HepG2 (cell line): Measurements from ENCODE around the gene PYCR2. TPM values are rescaled to one million over a fixed set of nuclear protein-coding genes. Genes with fewer than 3 reads are reported as not detected.

ENCODE experiments used
- ATAC-seq: fragments of 200-7000 bp; cut with Tn5 transposase; 3 replicates; pipeline ENCODE4 v1.9.1; 2020; ENCODE audit warnings: mild to moderate bottlenecking, moderate library complexity
- BruUV-seq: library from RNA; stranded (reverse); fragments of 400-500 nt; replicated peaks from 2 replicates; lab custom pipeline; 2021; lab: Mats Ljungman, UMichigan
- CTCF ChIA-PET: fragments of 300-600 bp; formaldehyde crosslinking; extraction: SDS; loops from one replicate; lab custom pipeline; 2021; ENCODE audit warnings: low total read pairs, inconsistent platforms, low intra/inter-chr PET ratio; lab: Yijun Ruan, JAX
- POLR2A ChIA-PET: fragments of 350-600 bp; sonication (Branson Sonifier 250); formaldehyde crosslinking; loops from one replicate; lab custom pipeline; 2020; ENCODE audit warnings: antibody characterized with exemption, inconsistent platforms; lab: Yijun Ruan, JAX
- DNase-seq: peaks from one replicate; pipeline ENCODE4 v3.0.0-alpha.2; 2015; ENCODE audit warnings: low spot score
- FAIRE-seq: peaks from 3 replicates; lab custom pipeline; 2011; peaks lifted over from hg19 to GRCh38; lab: Jason Lieb, UNC
- H2AFZ ChIP-seq: one replicate; pipeline ENCODE4 v1.6.1; 2011; ENCODE audit warnings: low read length, inconsistent platforms
- H3K27ac ChIP-seq: fragments of 300-600 bp; 3 replicates; pipeline ENCODE4 v1.8.0; 2011; ENCODE audit warnings: mixed run types, mild to moderate bottlenecking, mixed read lengths, low read length, inconsistent platforms; ENCODE audit not compliant: insufficient read depth; ENCODE audit errors: extremely low read length
- H3K27me3 ChIP-seq, 2 experiments: fragments of 200-600 bp in 1 of 2; 2 replicates in 1 of 2; 3 replicates in 1 of 2; pipeline versions ENCODE4 v1.6.0 to v1.8.0; 2011; ENCODE audit warnings: low read length in 2 of 2, mild to moderate bottlenecking in 2 of 2, moderate library complexity in 2 of 2, inconsistent platforms in 1 of 2; ENCODE audit not compliant: insufficient read depth in 2 of 2, control insufficient read depth in 1 of 2
- H3K36me3 ChIP-seq, 2 experiments: fragments of 200-600 bp in 1 of 2; replicated peaks in 1 of 2; 2 replicates in 1 of 2; 3 replicates in 1 of 2; pipeline versions ENCODE4 v1.5.1 to v1.8.0; 2011; ENCODE audit warnings: low read length in 2 of 2, inconsistent platforms in 1 of 2; ENCODE audit not compliant: insufficient read depth in 2 of 2, control insufficient read depth in 1 of 2
- H3K4me1 ChIP-seq: 2 replicates; pipeline ENCODE4 v1.5.1; 2012; ENCODE audit warnings: low read length, inconsistent platforms; ENCODE audit not compliant: insufficient read depth
- H3K4me2 ChIP-seq: 2 replicates; pipeline ENCODE4 v1.6.0; 2011; ENCODE audit warnings: low read depth, low read length, inconsistent platforms
- H3K4me3 ChIP-seq, 3 experiments: fragments of 200-600 bp in 1 of 3; sonication (generic), shearing (Covaris generic) in 1 of 3; replicated peaks in 1 of 3; 2 replicates each; pipeline ENCODE4 v1.5.1; 2011 to 2016; ENCODE audit warnings: low read length in 3 of 3, inconsistent platforms in 2 of 3, low read depth in 2 of 3, mild to moderate bottlenecking in 2 of 3, control low read depth in 1 of 3, mixed read lengths in 1 of 3; ENCODE audit not compliant: insufficient read depth in 1 of 3
- H3K79me2 ChIP-seq: one replicate; pipeline ENCODE4 v1.6.1; 2011; ENCODE audit warnings: low read length, inconsistent platforms; ENCODE audit not compliant: insufficient read depth
- H3K9ac ChIP-seq: 2 replicates; pipeline ENCODE4 v1.6.0; 2011; ENCODE audit warnings: mild to moderate bottlenecking, low read depth, low read length, inconsistent platforms; ENCODE audit not compliant: insufficient read depth
- H3K9me3 ChIP-seq: 2 replicates; pipeline ENCODE4 v1.5.1; 2012; ENCODE audit warnings: mild to moderate bottlenecking, low read length
- H4K20me1 ChIP-seq: 2 replicates; pipeline ENCODE4 v1.6.0; 2011; ENCODE audit warnings: inconsistent platforms, mild to moderate bottlenecking, low read length, moderate library complexity; ENCODE audit not compliant: insufficient read depth
- AKAP8 ChIP-seq: sonication (generic); formaldehyde crosslinking; IDR thresholded peaks from 2 replicates; pipeline ENCODE4 v1.5.1; 2020; ENCODE audit warnings: mild to moderate bottlenecking, missing genetic modification reagents
- DPF2 ChIP-seq: sonication (generic); formaldehyde crosslinking; IDR thresholded peaks from 2 replicates; pipeline ENCODE4 v1.4.0; 2020; ENCODE audit warnings: mild to moderate bottlenecking, low read depth, missing genetic modification reagents, borderline replicate concordance
- EHMT2 ChIP-seq: fragments of 200-600 bp; sonication (generic); IDR thresholded peaks from 2 replicates; pipeline ENCODE4 v1.7.0; 2017; ENCODE audit warnings: antibody characterized with exemption, low read depth, low read length, borderline replicate concordance
- KLF11 ChIP-seq: IDR thresholded peaks from 2 replicates; pipeline ENCODE4 v1.6.1; 2016; ENCODE audit warnings: missing compliant biosample characterization
- NAIF1 ChIP-seq: sonication (generic); formaldehyde crosslinking; IDR thresholded peaks from 2 replicates; pipeline ENCODE4 v1.5.0; 2020; ENCODE audit warnings: mild to moderate bottlenecking, missing genetic modification reagents, borderline replicate concordance
- ZNF12 ChIP-seq: sonication (generic); formaldehyde crosslinking; IDR thresholded peaks from 2 replicates; pipeline ENCODE4 v1.5.0; 2020; ENCODE audit warnings: missing genetic modification reagents
- ZNF451 ChIP-seq: sonication (generic); formaldehyde crosslinking; IDR thresholded peaks from 2 replicates; pipeline ENCODE4 v1.5.0; 2020; ENCODE audit warnings: mild to moderate bottlenecking, missing genetic modification reagents
- ZSCAN12 ChIP-seq: sonication (generic); formaldehyde crosslinking; IDR thresholded peaks from 2 replicates; pipeline ENCODE4 v1.9.0; 2021; ENCODE audit warnings: mild to moderate bottlenecking, missing genetic modification reagents
- WGBS: methylation state at CpG from one replicate; pipeline ENCODE4 v1.1.6; 2017; ENCODE audit warnings: low lambda C conversion rate; 5-methylcytosine and 5-hydroxymethylcytosine counted together
- in situ Hi-C: cut with HindIII; loops from 2 replicates; pipeline ENCODE4 v1.10.0; 2017; ENCODE audit warnings: low pct_unique_long_range_greater_than_20kb; ENCODE audit not compliant: extremely low pct_ligation_motif_present
- intact Hi-C: fragments of 100-400 bp; cut with micrococcal nuclease; formaldehyde crosslinking; loops from one replicate; pipeline ENCODE4 v1.10.0; 2022; ENCODE audit not compliant: unreplicated experiment
- polyA plus RNA-seq, 8 experiments: library from polyadenylated mRNA; depleted of rRNA in 3 of 8; stranded (reverse) in 7 of 8; unstranded in 1 of 8; fragments of >200 nt; fragmentation: Illumina TruSeq in 4 of 8; extraction: Trizol in 4 of 8; gene quantifications; 2 replicates each; pipeline versions ENCODE4 v1.2.1 to v1.2.3, GENCODE V29; 2011 to 2016; ENCODE audit warnings: low read depth in 4 of 8, missing spikeins in 1 of 8, mixed read lengths in 1 of 8; ENCODE audit not compliant: insufficient read depth in 1 of 8
- total RNA-seq, 5 experiments: library from RNA; depleted of rRNA; stranded (reverse); fragments of >200 nt; fragmentation: Illumina TruSeq; extraction: Trizol; gene quantifications; 2 replicates each; pipeline ENCODE4 v1.2.3, GENCODE V29; 2016; ENCODE audit warnings: low read depth in 1 of 5
- TF ChIP-seq, protein P1 (sequence below): conservative IDR thresholded peaks from 2 replicates; pipeline ENCODE4 v1.6.1; 2018; ENCODE audit warnings: missing genetic modification reagents

Gene PYCR2
- total and polyA plus RNA-seq, 2 of the 13 experiments (the other 11 are each of a cell fraction or from before 2014, with no cell fraction given): 47.2 to 47.8 TPM

DNA sequence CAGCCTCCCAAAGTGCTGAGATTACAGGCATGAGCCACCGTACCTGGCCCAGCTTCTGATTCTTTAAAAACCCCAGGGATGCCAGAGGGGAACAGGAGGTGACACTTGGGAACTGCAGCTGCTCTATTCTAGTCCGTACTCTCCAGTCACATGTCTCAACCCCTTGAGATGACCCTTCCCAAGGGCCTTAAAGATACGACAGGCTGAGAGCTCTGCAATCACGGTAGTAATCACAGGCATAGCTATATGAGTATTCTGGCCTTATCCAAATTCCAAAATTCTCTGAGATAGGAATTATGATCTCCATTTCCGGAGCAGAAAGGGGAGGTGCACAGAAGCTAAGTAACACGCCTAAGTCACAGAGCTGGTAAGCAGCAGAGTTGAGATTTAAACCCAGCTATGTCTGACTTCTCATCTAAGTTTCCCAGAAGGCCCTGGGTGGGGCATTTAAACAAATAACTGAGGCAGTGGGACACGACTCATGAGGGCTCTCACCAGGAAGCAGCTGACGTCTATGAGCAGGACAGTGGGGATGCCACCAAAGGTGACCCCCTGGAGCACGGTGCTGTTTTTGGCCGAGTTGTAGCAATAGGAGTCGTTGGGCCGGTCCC lies 47.0 kb downstream of the PYCR2 start:
- H3K4me2 ChIP-seq: no peak overlapping the region
- WGBS: 96% methylated on average over 6 of the region's 12 CpGs
- peaks cover 20% of the 10 kb centered on the region for H4K20me1 ChIP-seq
- CTCF ChIA-PET: interaction anchor here (1.8 kb wide), 1 partner anchor 34 kb away, joined by 5 read pairs; no protein-coding TSS in a partner anchor
- peaks cover 47% of the 10 kb centered on the region for H3K4me1 ChIP-seq
- no peak overlapping the region for H3K9ac ChIP-seq
- DNase-seq: no peak
- no peak overlapping the region for H3K27ac ChIP-seq
- no peaks in the 10 kb centered on the region; a peak in 1 of 5 replicates for H3K27me3 ChIP-seq
- BruUV-seq: no TSS peak
- no peak for ATAC-seq
- H3K79me2 ChIP-seq: peaks cover 37% of the 10 kb centered on the region
- FAIRE-seq: no peak
- TF ChIP-seq ZSCAN12 (CRISPR knock-in tag) (no peak), DPF2 (no peak), EHMT2 (no peak), ZNF12 (CRISPR knock-in tag) (no peak), NAIF1 (no peak), KLF11 (CRISPR knock-in tag) (no peak), ZNF451 (CRISPR knock-in tag) (no peak), AKAP8 (CRISPR knock-in tag) (no peak)
- TF ChIP-seq, protein P1, sequence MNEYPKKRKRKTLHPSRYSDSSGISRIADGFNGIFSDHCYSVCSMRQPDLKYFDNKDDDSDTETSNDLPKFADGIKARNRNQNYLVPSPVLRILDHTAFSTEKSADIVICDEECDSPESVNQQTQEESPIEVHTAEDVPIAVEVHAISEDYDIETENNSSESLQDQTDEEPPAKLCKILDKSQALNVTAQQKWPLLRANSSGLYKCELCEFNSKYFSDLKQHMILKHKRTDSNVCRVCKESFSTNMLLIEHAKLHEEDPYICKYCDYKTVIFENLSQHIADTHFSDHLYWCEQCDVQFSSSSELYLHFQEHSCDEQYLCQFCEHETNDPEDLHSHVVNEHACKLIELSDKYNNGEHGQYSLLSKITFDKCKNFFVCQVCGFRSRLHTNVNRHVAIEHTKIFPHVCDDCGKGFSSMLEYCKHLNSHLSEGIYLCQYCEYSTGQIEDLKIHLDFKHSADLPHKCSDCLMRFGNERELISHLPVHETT (CRISPR knock-in tag): no peak
- POLR2A ChIA-PET: interaction anchor here (1.0 kb wide), 1 partner anchor 64 kb away, joined by 3 read pairs; no protein-coding TSS in a partner anchor
- H3K9me3 ChIP-seq: no peaks in the 10 kb centered on the region
- intact Hi-C loops: loop anchor here (5.0 kb wide), 1 partner anchor 35 kb away; no protein-coding TSS in a partner anchor
- no peak overlapping the region for H3K4me3 ChIP-seq
- in situ Hi-C loops: no loop called here
- no peak overlapping the region for H2AFZ ChIP-seq
- H3K36me3 ChIP-seq: peaks cover 8 to 40% of the 10 kb centered on the region in 2 experiments
